Neural crest cell (in vitro differentiated cells): ENCODE measurements around the gene LAIR1. TPM values are rescaled to one million over a fixed set of nuclear protein-coding genes. Genes with fewer than 3 reads are reported as not detected.

Experiments used
- DNase-seq: peaks from one replicate; pipeline ENCODE4 v3.0.0; 2021; ENCODE audit warnings: low read depth, mixed read lengths, low spot score
- H3K27ac Mint-ChIP-seq: one replicate; pipeline ENCODE4 v1.8.0; 2021; ENCODE audit warnings: mild to moderate bottlenecking, mixed read lengths; ENCODE audit not compliant: unreplicated experiment
- H3K27me3 Mint-ChIP-seq: 2 replicates; pipeline ENCODE4 v1.8.0; 2021; ENCODE audit warnings: low read depth, mild to moderate bottlenecking, mixed read lengths
- H3K36me3 Mint-ChIP-seq: 2 replicates; pipeline ENCODE4 v1.8.0; 2021; ENCODE audit warnings: low read depth, mild to moderate bottlenecking, mixed read lengths
- H3K4me1 Mint-ChIP-seq: 2 replicates; pipeline ENCODE4 v1.8.0; 2021; ENCODE audit warnings: mixed read lengths
- H3K4me3 Mint-ChIP-seq: one replicate; pipeline ENCODE4 v1.8.0; 2021; ENCODE audit warnings: mild to moderate bottlenecking, mixed read lengths
- H3K9me3 Mint-ChIP-seq: 2 replicates; pipeline ENCODE4 v1.8.0; 2021; ENCODE audit warnings: mixed read lengths
- total RNA-seq: library from RNA; stranded (reverse); gene quantifications from 2 replicates; pipeline ENCODE4 v1.2.1, GENCODE V29; 2021
- TF ChIP-seq, protein P1 (sequence below): fragments of 200-600 bp; sonication (generic); conservative IDR thresholded peaks from 2 replicates; pipeline ENCODE4 v1.5.0; 2021; ENCODE audit warnings: antibody characterized with exemption, mild to moderate bottlenecking

Gene LAIR1
- total RNA-seq, 1 donor from 2014 or later: not detected

DNA sequence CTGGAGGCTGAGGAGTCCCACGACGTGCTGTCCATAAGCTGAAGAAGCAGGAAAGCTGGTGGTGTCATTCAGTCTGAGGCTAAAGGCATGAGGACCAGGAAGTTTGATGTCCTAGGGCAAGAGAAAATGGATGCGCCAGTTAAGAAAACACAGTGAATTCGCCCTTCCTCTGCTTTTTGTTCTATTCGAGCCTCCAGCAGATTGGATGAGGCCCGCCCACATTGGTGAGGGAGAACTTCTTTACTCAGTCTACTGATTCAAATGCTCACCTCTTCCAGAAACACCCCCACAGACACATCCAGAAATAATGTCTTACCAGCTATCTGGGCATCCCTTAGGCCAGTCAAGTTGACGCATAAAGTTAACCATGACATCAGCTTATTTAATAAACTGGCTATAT, 43.0 kb upstream of the LAIR1 start:
- Mint-ChIP-seq H3K4me3 (no peak overlapping the region), H3K4me1 (peaks cover 17% of the 10 kb centered on the region), H3K36me3 (peaks cover 4% of the 10 kb centered on the region), H3K27ac (no peak overlapping the region), H3K27me3 (no peaks in the 10 kb centered on the region), H3K9me3 (peaks cover 3% of the 10 kb centered on the region)
- TF ChIP-seq, protein P1, sequence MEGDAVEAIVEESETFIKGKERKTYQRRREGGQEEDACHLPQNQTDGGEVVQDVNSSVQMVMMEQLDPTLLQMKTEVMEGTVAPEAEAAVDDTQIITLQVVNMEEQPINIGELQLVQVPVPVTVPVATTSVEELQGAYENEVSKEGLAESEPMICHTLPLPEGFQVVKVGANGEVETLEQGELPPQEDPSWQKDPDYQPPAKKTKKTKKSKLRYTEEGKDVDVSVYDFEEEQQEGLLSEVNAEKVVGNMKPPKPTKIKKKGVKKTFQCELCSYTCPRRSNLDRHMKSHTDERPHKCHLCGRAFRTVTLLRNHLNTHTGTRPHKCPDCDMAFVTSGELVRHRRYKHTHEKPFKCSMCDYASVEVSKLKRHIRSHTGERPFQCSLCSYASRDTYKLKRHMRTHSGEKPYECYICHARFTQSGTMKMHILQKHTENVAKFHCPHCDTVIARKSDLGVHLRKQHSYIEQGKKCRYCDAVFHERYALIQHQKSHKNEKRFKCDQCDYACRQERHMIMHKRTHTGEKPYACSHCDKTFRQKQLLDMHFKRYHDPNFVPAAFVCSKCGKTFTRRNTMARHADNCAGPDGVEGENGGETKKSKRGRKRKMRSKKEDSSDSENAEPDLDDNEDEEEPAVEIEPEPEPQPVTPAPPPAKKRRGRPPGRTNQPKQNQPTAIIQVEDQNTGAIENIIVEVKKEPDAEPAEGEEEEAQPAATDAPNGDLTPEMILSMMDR: no peak
- no peak for DNase-seq

DNA sequence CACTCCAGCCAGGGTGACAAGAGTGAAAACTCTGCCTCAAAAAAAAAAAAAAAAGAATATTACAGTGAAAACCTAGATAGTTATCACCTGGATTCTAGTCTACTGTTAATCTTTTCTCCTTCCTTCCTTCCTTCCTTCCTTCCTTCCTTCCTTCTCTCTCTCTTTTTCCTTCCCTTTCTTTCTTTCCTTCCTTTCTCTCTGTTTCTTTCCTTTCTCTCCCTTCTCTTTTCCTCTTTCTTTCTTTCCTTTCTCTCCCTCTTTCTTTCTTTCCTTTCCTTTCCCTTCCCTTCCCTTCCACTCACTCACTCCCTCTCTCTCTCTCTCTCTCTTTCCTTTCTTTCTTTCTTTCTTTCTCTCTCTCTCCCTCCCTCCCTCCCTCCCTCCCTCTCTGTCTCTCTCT, 40.9 kb upstream of the LAIR1 start:
- H3K4me1 Mint-ChIP-seq: peaks cover 12% of the 10 kb centered on the region
- peaks cover 3% of the 10 kb centered on the region for H3K9me3 Mint-ChIP-seq
- H3K4me3 Mint-ChIP-seq: no peak overlapping the region
- H3K27me3 Mint-ChIP-seq: no peaks in the 10 kb centered on the region
- no peak overlapping the region for H3K27ac Mint-ChIP-seq
- peaks cover 4% of the 10 kb centered on the region for H3K36me3 Mint-ChIP-seq
- DNase-seq: no peak
- TF ChIP-seq, protein P1: no peak

DNA sequence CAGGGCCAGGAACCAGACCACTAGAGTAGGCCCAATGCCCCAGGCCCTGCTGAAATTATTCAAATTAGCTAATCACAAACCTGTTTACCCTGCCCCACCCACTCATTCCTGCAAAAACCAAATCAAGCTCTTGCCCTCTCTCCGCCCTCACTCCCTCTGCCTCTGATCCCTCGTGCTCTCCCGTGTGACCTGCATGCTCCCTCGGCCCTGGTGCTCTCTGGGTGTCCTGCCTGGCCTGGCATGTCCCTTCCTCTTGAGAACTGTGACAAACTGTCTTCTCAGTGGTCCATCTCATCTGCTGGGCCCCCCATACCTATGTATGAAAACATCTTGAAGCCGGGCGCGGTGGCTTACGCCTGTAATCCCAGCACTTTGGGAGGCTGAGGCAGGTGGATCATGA, 38.3 kb upstream of the LAIR1 start:
- peaks cover 4% of the 10 kb centered on the region for H3K36me3 Mint-ChIP-seq
- TF ChIP-seq, protein P1: no peak
- H3K27ac Mint-ChIP-seq: no peak overlapping the region
- no peak overlapping the region for H3K4me3 Mint-ChIP-seq
- DNase-seq: no peak
- H3K4me1 Mint-ChIP-seq: peaks cover 10% of the 10 kb centered on the region
- peaks cover under 1% of the 10 kb centered on the region for H3K9me3 Mint-ChIP-seq
- H3K27me3 Mint-ChIP-seq: no peaks in the 10 kb centered on the region

DNA sequence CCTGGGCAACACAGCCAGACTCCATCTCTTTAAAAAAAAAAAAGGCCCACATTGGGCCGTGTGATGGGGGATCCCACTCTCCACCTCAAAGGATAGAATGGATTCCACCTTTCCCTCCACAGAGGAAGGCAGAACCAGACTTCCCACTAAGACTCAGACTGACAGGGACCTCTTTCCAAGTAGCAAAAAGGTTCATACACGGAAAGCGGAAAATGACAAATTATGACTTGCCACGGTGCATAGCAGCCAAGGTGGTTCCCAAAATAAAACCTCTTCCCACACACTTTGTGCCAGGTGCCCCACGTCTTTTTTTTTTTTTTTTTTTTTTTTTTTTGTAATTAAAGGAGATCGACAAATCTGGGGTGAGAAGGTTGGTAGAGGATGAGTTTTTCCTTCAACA, 36.2 kb upstream of the LAIR1 start:
- Mint-ChIP-seq H3K27me3 (no peaks in the 10 kb centered on the region), H3K4me1 (peaks cover 3% of the 10 kb centered on the region), H3K36me3 (no peaks in the 10 kb centered on the region), H3K4me3 (no peak overlapping the region), H3K9me3 (no peaks in the 10 kb centered on the region), H3K27ac (no peak overlapping the region)
- no peak for DNase-seq
- TF ChIP-seq, protein P1: no peak

DNA sequence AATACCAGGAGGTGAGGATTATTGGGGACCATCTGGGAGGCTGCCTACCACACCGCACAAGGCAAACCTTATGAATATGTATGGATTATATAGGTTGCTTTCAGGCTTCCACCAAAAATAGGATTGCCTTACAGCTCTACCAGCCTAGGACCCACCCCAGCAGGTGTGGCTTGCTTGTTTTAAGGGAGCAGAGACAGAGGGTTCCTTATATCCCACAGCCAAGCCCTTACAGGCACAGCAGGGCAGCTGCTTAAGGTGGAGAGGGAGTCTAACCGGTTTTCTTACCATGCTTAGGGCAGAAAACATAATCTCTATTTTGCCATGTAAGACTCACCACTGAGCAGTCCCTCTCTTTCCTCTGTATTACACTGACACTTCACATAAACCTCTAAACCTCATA, 34.5 kb upstream of the LAIR1 start:
- TF ChIP-seq, protein P1: no peak
- Mint-ChIP-seq H3K27ac (no peak overlapping the region), H3K9me3 (no peaks in the 10 kb centered on the region), H3K36me3 (no peaks in the 10 kb centered on the region), H3K4me3 (no peak overlapping the region), H3K4me1 (peaks cover 3% of the 10 kb centered on the region), H3K27me3 (peaks cover 2% of the 10 kb centered on the region)
- DNase-seq: no peak

DNA sequence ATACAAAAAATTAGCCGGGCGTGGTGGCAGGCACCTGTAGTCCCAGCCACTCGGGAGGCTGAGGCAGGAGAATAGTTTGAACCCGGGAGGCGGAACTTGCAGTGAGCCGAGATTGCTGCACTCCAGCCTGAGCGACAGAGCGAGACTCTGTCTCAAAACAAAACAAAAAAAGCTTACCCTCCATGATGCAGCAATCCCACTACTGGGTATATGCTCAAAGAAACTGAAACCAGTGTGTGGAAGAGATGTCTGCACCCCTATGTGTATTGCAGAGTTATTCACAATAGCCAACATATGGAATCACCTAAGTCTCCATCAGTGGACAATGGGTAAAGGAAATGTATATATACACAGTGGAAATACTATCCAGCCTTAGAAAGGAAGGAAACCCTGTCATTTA, 31.0 kb upstream of the LAIR1 start:
- H3K9me3 Mint-ChIP-seq: no peaks in the 10 kb centered on the region
- peaks cover 15% of the 10 kb centered on the region for H3K27me3 Mint-ChIP-seq
- peaks cover 10% of the 10 kb centered on the region for H3K4me1 Mint-ChIP-seq
- H3K27ac Mint-ChIP-seq: no peak overlapping the region
- no peaks in the 10 kb centered on the region for H3K36me3 Mint-ChIP-seq
- TF ChIP-seq, protein P1: no peak
- no peak overlapping the region for H3K4me3 Mint-ChIP-seq
- no peak for DNase-seq
